NT2/D1 (cell line): ENCODE measurements around the gene CNP.
"Not testable (repeated sequence)": the region's sequence is repeated elsewhere in the genome, so short reads cannot be mapped to it uniquely, and the experiment has no call there.

Experiments
- DNase-seq: peaks from one replicate; pipeline ENCODE4 v3.0.0-alpha.2; 2011; ENCODE audit warnings: low read depth, low spot score
- H3K27me3 ChIP-seq: 2 replicates; pipeline ENCODE4 v1.6.0; 2011; ENCODE audit warnings: mild to moderate bottlenecking; ENCODE audit not compliant: insufficient read length, insufficient read depth
- H3K36me3 ChIP-seq: 2 replicates; pipeline ENCODE4 v1.6.1; 2011; ENCODE audit warnings: mild to moderate bottlenecking, low read length, mixed read lengths; ENCODE audit not compliant: insufficient read depth, insufficient read length
- H3K4me1 ChIP-seq: 2 replicates; pipeline ENCODE4 v1.5.1; 2011; ENCODE audit not compliant: insufficient read depth, insufficient read length
- H3K4me3 ChIP-seq: 2 replicates; pipeline ENCODE4 v1.5.1; 2011; ENCODE audit warnings: low read depth; ENCODE audit not compliant: insufficient read length
- H3K9ac ChIP-seq: 2 replicates; pipeline ENCODE4 v1.6.0; 2011; ENCODE audit warnings: low read depth; ENCODE audit not compliant: insufficient read length
- H3K9me3 ChIP-seq: 2 replicates; pipeline ENCODE4 v1.5.1; 2011; ENCODE audit warnings: mild to moderate bottlenecking, low read length; ENCODE audit not compliant: insufficient read depth
- SUZ12 ChIP-seq: IDR thresholded peaks from 2 replicates; pipeline ENCODE4 v1.6.1; 2011; ENCODE audit not compliant: insufficient read length, insufficient read depth; ENCODE audit errors: extremely low read depth
- YY1 ChIP-seq: IDR thresholded peaks from 2 replicates; pipeline ENCODE4 v1.6.1; 2011; ENCODE audit not compliant: insufficient read length, insufficient read depth
- ZNF274 ChIP-seq: IDR thresholded peaks from 2 replicates; pipeline ENCODE4 v1.6.1; 2011; ENCODE audit warnings: mild to moderate bottlenecking, low read depth, low read length

Gene CNP

DNA sequence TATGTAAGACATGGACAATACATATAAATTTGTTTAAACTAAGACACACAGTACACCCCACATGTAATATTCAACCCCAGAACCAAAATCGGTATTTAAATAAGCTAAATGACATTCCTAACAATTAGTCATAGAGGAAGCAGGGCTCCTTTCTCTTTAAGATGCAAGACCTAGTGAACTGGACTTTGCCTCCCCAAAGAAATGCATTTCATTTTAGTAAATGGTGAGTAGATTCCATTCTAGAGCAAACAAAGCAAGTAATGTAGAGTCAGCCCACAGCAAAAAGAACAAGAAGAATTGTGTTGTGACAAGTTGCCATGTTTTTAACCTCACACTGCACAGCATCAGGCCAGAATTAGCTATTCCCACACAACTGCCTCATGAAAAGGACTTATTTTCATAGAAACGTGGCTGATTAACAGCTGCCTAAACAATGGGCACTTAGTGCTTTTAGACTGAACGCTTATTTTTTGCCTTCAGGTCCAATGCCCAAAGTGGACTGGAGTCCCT lies 36.3 kb downstream of the CNP start:
- no peak overlapping the region for H3K4me3 ChIP-seq
- no peaks in the 10 kb centered on the region for H3K27me3 ChIP-seq
- no peak for DNase-seq
- no peak for TF ChIP-seq ZNF274
- no peak for TF ChIP-seq YY1
- TF ChIP-seq SUZ12: no peak
- H3K4me1 ChIP-seq: no peaks in the 10 kb centered on the region
- H3K36me3 ChIP-seq: peaks cover 60% of the 10 kb centered on the region
- H3K9ac ChIP-seq: no peak overlapping the region
- no peaks in the 10 kb centered on the region for H3K9me3 ChIP-seq

DNA sequence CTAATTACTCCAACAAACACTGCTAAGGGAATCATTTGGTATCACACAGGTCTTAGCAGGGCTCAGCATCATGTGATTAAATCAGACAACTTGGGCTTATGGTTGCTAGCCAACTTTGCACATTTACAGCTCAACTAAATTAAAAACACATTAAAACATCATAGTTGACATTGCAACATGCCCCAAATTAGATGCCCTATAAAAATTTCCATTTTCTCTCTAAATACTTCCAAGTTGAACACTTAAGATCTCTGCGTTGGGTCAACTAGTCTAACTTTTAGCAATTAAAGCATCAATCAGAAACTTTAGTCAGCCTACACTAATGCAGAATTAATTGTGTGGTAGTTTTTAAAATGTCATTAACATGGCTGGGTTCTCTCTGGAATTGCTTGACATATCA lies 38.6 kb downstream of the CNP start:
- no peak overlapping the region for H3K9ac ChIP-seq
- TF ChIP-seq YY1 (no peak), ZNF274 (no peak), SUZ12 (no peak)
- H3K4me1 ChIP-seq: no peaks in the 10 kb centered on the region
- H3K36me3 ChIP-seq: peaks cover 59% of the 10 kb centered on the region
- no peaks in the 10 kb centered on the region for H3K9me3 ChIP-seq
- no peaks in the 10 kb centered on the region for H3K27me3 ChIP-seq
- no peak for DNase-seq
- no peak overlapping the region for H3K4me3 ChIP-seq

DNA sequence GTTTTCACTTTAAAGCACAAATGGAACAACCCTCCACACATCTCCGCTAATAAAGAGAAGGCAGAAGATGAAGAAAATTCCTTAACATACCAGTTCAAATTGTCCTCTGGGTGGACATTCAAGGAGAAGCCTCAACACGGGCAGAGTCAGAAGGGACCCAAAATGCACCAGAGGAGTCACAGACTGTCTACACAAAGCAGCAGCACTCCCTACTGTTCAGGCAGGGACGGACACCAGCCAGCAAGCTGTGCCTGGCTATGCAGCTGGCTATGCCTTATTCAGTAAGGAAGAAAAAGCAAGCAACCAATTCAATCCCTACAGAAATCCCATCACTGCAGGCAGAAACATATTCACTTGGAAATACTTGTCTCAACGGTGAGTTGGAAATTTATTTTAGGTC lies 42.6 kb downstream of the CNP start:
- no peaks in the 10 kb centered on the region for H3K9me3 ChIP-seq
- H3K9ac ChIP-seq: no peak overlapping the region
- TF ChIP-seq YY1: no peak
- H3K27me3 ChIP-seq: no peaks in the 10 kb centered on the region
- H3K36me3 ChIP-seq: peaks cover 52% of the 10 kb centered on the region
- no peak for DNase-seq
- H3K4me1 ChIP-seq: peaks cover 3% of the 10 kb centered on the region
- H3K4me3 ChIP-seq: no peak overlapping the region

DNA sequence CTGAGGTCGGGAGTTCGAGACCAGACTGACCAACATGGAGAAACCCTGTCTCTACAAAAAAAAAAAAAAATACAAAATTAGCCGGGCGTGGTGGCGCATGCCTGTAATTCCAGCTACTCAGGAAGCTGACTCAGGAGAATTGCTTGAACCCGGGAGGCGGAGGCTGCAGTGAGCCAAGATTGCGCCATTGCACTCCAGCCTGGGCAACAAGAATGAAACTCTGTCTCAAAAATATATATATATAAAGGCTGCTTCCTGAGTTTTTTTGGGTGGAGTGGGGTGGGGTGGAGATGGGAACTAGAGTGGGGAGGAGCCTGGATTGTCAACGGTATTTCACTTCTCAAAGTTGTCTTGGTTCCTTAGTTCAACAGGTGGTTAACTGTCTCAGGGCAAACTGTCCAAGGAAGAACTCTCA lies 43.7 kb downstream of the CNP start:
- not testable (repeated sequence) for H3K4me3 ChIP-seq, H3K4me1 ChIP-seq, DNase-seq, H3K9me3 ChIP-seq, H3K27me3 ChIP-seq, H3K9ac ChIP-seq
- H3K36me3 ChIP-seq: peaks cover 59% of the 10 kb centered on the region

DNA sequence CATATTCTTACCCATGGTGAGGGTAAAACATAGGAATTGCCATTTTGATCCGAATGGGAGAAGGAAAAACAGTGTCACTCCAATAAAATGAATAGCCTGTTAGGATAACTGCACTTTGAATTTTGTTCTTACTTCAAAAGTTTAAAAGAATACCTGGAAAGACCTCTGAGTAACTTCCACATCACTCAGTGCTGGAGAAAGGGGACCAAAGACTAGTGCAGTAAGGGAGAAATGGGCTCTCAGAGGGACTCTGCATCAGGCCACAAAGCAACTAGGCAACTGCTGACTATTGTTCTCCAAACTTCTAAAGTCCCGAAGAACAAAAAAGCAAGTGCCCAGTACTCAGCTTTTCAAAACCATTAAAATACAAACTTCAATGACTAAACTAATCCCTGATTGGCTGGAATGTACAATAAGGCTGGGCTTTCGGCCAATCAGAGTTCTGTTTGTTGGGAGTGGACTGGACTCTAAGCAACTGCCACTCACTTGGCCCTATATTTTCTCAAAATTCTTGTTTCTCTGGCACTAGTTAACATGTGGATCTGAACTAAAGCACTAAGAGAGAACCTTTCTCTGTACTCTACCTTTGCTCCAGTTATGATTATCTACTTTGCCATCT lies 44.4 kb downstream of the CNP start:
- H3K4me1 ChIP-seq: peaks cover 3% of the 10 kb centered on the region
- TF ChIP-seq SUZ12 (no peak), YY1 (no peak)
- no peaks in the 10 kb centered on the region for H3K9me3 ChIP-seq
- H3K27me3 ChIP-seq: no peaks in the 10 kb centered on the region
- no peak overlapping the region for H3K4me3 ChIP-seq
- H3K9ac ChIP-seq: no peak overlapping the region
- DNase-seq: no peak
- H3K36me3 ChIP-seq: peaks cover 61% of the 10 kb centered on the region

DNA sequence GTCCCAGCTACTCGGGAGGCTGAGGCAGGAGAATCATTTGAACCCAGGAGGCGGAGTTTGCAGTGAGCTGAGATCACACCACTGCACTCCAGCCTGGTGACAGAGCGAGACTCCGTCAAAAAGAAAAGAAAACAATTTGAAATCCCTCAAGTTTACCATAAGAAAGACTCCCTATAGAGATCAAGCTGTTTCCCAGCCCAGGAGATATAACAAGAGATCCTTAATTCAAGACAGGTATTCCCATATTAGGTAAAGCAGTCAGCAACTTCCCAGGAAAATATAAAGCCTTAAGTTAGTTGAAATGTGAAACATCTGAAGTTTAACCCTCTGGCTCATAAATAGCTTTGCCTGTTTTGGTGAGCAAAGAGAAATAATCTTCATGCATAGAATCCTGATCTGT lies 45.8 kb downstream of the CNP start:
- not testable (repeated sequence) for H3K27me3 ChIP-seq, H3K9me3 ChIP-seq, H3K9ac ChIP-seq, H3K4me1 ChIP-seq, DNase-seq, H3K4me3 ChIP-seq
- H3K36me3 ChIP-seq: peaks cover 54% of the 10 kb centered on the region

DNA sequence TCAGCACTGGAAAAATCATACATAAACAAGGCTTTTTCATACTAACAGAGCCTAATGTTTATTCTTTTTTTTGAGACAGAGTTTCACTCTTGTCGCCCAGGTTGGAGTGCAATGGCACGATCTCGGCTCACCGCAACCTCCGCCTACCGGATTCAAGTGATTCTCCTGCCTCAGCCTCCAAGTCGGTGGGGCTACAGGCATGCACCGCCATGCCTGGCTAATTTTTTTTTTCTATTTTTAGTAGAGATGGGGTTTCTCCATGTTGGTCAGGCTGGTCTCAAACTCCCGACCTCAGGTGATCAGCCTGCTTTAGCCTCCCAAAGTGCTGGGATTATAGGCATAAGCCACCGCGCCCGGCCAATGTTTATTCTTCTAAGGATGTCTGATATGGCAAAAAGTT lies 47.1 kb downstream of the CNP start:
- DNase-seq, H3K9me3 ChIP-seq, H3K27me3 ChIP-seq, H3K4me3 ChIP-seq, H3K9ac ChIP-seq, H3K4me1 ChIP-seq: not testable (repeated sequence)
- H3K36me3 ChIP-seq: peaks cover 52% of the 10 kb centered on the region

DNA sequence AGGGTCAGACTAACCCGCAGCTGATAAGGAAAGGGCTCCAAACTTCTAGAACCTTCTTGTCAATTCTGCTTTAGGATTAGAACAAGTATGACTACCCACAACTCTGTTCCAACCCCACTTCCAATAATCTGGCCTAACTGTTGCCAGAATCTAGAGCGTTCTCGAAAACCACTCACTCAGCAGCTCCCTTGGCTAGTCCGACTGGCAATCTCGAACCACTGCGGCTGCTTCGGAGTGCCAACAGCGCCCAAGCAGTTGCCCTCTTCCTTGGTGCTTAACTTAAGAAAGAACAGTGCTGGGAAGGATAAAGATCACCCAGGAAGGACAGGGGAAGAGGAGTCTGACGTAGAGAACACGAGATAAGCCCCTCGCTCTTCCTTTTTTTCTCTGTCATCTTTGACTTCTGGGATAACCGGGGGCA lies 49.8 kb downstream of the CNP start:
- TF ChIP-seq SUZ12 (no peak), ZNF274 (no peak), YY1 (no peak)
- H3K4me1 ChIP-seq: no peaks in the 10 kb centered on the region
- H3K9me3 ChIP-seq: no peaks in the 10 kb centered on the region
- no peaks in the 10 kb centered on the region for H3K27me3 ChIP-seq
- H3K36me3 ChIP-seq: peaks cover 33% of the 10 kb centered on the region
- peak overlapping the region; percentile 97 for H3K9ac ChIP-seq
- peak overlapping the region; percentile 94 for H3K4me3 ChIP-seq
- DNase-seq: no peak
